Prostate gland (tissue), 2 donors: Measurements from ENCODE around the gene BPIFB3. TPM values are rescaled to one million over a fixed set of nuclear protein-coding genes. Genes with fewer than 3 reads are reported as not detected.

Source experiments
- DNase-seq: peaks from one replicate; pipeline ENCODE4 v3.0.0-alpha.2; 2019; ENCODE audit warnings: low spot score
- H3K27ac ChIP-seq, 2 donors: fragments of 200-600 bp; sonication (generic); 2 replicates each; pipeline ENCODE4 v1.5.1; 2017 to 2019
- H3K27me3 ChIP-seq: fragments of 200-600 bp; sonication (generic); replicated peaks from 2 replicates; pipeline ENCODE4 v1.5.1; 2019; ENCODE audit not compliant: insufficient read depth
- H3K36me3 ChIP-seq, 2 donors: fragments of 200-600 bp; sonication (generic); 1 replicate in 1 of 2; 2 replicates in 1 of 2; pipeline versions ENCODE4 v1.5.1 to v1.8.1; 2017 to 2019
- H3K4me1 ChIP-seq: fragments of 200-600 bp; sonication (generic); replicated peaks from 2 replicates; pipeline ENCODE4 v1.5.1; 2019
- H3K4me3 ChIP-seq, 2 donors: fragments of 200-600 bp; sonication (generic); 2 replicates each; pipeline ENCODE4 v1.5.1; 2017 to 2019
- H3K9me3 ChIP-seq: fragments of 200-600 bp; sonication (generic); 2 replicates; pipeline ENCODE4 v1.5.1; 2017
- CTCF ChIP-seq, 4 experiments: fragments of 200-600 bp in 2 of 4; fragments of 450-650 bp in 2 of 4; sonication (generic) in 2 of 4; IDR thresholded peaks; 1 replicate in 3 of 4; 2 replicates in 1 of 4; pipeline ENCODE4 v1.5.1; 2016 to 2019; ENCODE audit warnings: antibody characterized with exemption in 4 of 4, mild to moderate bottlenecking in 2 of 4, moderate library complexity in 2 of 4
- POLR2A ChIP-seq: fragments of 450-650 bp; IDR thresholded peaks from one replicate; pipeline ENCODE4 v1.6.1; 2016; ENCODE audit warnings: antibody characterized with exemption, mild to moderate bottlenecking
- POLR2AphosphoS5 ChIP-seq: sonication (generic); formaldehyde crosslinking; IDR thresholded peaks from one replicate; pipeline ENCODE4 v1.6.1; 2017; ENCODE audit warnings: antibody characterized with exemption
- WGBS: methylation state at CpG from one replicate; pipeline ENCODE4 v1.1.5; 2018; 5-methylcytosine and 5-hydroxymethylcytosine counted together
- intact Hi-C: fragments of 100-400 bp; cut with DNase I; formaldehyde crosslinking; loops from one replicate; pipeline ENCODE4 v1.14.2; 2022
- total RNA-seq, 2 donors: library from RNA; depleted of rRNA; stranded (reverse); fragments of >200 nt; gene quantifications; one replicate each; pipeline ENCODE4 v1.1.0, GENCODE V29; 2016

The BPIFB3 gene
- total RNA-seq, 2 donors from 2014 or later: not detected

DNA sequence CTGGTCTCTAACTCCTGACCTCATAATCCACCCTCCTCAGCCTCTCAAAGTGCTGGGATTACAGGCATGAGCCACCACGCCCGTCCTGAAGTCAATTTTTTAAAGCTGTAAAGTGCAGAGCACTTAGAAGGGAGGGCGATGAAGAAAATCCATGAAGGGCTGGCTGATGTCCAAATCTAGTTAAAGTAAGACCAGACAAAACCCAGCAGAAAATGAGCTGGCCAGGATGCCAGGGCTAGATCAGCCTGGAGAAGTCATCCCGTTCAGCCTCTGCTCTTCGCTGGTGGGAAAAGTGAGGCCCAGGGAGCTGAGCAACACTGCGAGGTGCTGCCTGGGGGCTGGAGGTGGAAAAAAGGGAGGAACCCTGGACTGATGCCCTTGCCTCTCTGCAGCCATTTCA, 28.8 kb downstream of the BPIFB3 start:
- Histone ChIP-seq H3K4me3 (no peak overlapping the region), H3K4me1 (no peaks in the 10 kb centered on the region), H3K27ac (no peak overlapping the region), H3K36me3 (no peaks in the 10 kb centered on the region), H3K27me3 (peaks cover 2% of the 10 kb centered on the region), H3K9me3 (no peaks in the 10 kb centered on the region)
- 34% methylated on average over 6 of the region's 6 CpGs for WGBS
- intact Hi-C loops: no loop called here
- TF ChIP-seq CTCF (IDR thresholded peaks at IDR 0.05) (no peak), POLR2A (no peak), POLR2AphosphoS5 (no peak)
- DNase-seq: no peak

DNA sequence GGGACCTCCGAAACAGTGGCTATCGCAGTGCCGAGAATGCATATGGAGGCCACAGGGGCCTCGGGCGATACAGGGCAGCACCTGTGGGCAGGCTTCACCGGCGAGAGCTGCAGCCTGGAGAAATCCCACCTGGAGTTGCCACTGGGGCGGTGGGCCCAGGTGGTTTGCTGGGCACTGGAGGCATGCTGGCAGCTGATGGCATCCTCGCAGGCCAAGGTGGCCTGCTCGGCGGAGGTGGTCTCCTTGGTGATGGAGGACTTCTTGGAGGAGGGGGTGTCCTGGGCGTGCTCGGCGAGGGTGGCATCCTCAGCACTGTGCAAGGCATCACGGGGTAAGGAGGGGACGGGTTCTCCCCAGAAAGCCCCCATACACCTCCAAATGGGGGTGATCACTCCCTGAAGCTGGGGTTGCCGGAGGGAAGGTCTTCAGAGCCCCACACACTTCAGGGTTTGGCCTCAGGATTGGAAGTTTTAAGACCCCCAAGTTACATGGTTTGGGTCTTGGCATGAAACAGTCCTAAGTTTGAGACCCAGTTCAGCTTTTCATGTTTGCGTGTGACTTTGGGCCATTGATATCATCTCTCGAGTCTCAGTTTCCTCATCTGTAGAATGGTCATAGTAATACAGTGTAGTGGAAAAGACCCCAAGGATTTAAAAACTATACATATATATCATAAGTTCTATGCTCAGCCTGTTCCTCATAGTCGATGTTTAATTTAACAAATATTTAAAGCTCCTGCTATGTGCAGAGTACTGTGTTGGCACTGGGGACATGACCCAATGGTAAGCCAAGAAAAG, 30.0 kb downstream of the BPIFB3 start:
- WGBS: 93% methylated on average over 20 of the region's 20 CpGs
- TF ChIP-seq POLR2AphosphoS5: no peak
- no peak for TF ChIP-seq POLR2A
- no peak for TF ChIP-seq CTCF (IDR thresholded peaks at IDR 0.05)
- DNase-seq: no peak
- Histone ChIP-seq H3K36me3 (no peaks in the 10 kb centered on the region), H3K9me3 (no peaks in the 10 kb centered on the region), H3K4me3 (no peak overlapping the region), H3K27ac (no peak overlapping the region), H3K4me1 (no peaks in the 10 kb centered on the region), H3K27me3 (no peaks in the 10 kb centered on the region)
- intact Hi-C loops: no loop called here

- whole genome bisulfite sequencing: 92% methylated on average over 15 of the region's 15 CpGs
- TF ChIP-seq CTCF (IDR thresholded peaks at IDR 0.05): no peak
- no peak for TF ChIP-seq POLR2A
- no peak for TF ChIP-seq POLR2AphosphoS5
- Histone ChIP-seq H3K4me3 (no peak overlapping the region), H3K9me3 (no peaks in the 10 kb centered on the region), H3K4me1 (no peaks in the 10 kb centered on the region), H3K27me3 (no peaks in the 10 kb centered on the region), H3K36me3 (no peaks in the 10 kb centered on the region), H3K27ac (no peak overlapping the region)
- no peak for DNase-seq
- intact Hi-C loops: no loop called here
These were observed 31.0 kb downstream of the BPIFB3 start for GRCh38 chr20:33084722-33085121.

DNA sequence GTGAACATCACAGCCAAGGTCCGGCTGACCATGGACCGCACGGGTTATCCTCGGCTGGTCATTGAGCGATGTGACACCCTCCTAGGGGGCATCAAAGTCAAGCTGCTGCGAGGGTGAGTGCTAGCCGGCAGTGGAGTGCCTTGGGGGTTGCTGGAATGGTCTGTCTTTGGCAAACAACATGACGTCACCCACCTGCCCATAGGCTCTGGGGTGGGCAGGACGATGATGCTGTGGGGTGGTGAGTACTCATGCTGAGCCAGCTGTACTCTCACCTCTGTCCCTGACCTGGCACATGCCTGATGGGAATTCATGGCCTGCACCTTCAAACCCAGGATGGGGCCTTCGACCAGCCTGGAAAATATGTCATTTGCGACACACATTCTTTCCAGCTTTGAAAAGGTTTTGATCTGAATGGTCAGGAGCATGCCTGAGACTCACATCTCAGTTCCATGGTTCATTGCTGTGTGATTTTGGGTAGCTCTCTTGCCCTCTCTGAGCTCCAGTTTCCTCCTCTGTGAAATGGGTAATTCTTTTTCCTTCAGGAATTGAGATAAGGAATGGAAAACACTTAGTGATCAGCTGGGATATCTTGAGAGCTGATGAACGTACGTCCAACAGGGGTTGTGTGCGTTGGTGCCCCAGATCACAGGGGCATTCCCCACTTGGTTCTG, 32.5 kb downstream of the BPIFB3 start:
- H3K36me3 ChIP-seq: no peaks in the 10 kb centered on the region
- intact Hi-C loops: no loop called here
- WGBS: 73% methylated on average over 12 of the region's 14 CpGs
- H3K4me3 ChIP-seq: no peak overlapping the region
- H3K27ac ChIP-seq: no peak overlapping the region
- H3K4me1 ChIP-seq: no peaks in the 10 kb centered on the region
- no peak for DNase-seq
- no peak for TF ChIP-seq POLR2A
- no peak for TF ChIP-seq POLR2AphosphoS5
- no peak for TF ChIP-seq CTCF (IDR thresholded peaks at IDR 0.05)
- no peaks in the 10 kb centered on the region for H3K27me3 ChIP-seq
- H3K9me3 ChIP-seq: no peaks in the 10 kb centered on the region
